Mucosa of descending colon (tissue), 3 donors: Measurements from ENCODE around the gene SLC6A4. TPM values are rescaled to one million over a fixed set of nuclear protein-coding genes. Genes with fewer than 3 reads are reported as not detected.

ENCODE experiments used
- ATAC-seq: fragments of 200-7000 bp; cut with Tn5 transposase; one replicate; pipeline ENCODE4 v1.9.1; 2020; ENCODE audit warnings: mild to moderate bottlenecking, moderate library complexity
- DNase-seq, 3 donors: peaks; one replicate each; pipeline ENCODE4 v3.0.0-alpha.2; 2020
- H3K36me3 ChIP-seq: fragments of 200-600 bp; one replicate; pipeline ENCODE4 v1.8.0; 2021; ENCODE audit warnings: low read depth, mild to moderate bottlenecking
- H3K4me1 ChIP-seq: fragments of 200-600 bp; one replicate; pipeline ENCODE4 v1.8.0; 2021; ENCODE audit warnings: low read depth, mild to moderate bottlenecking
- H3K4me3 ChIP-seq: fragments of 200-600 bp; one replicate; pipeline ENCODE4 v1.8.0; 2021; ENCODE audit warnings: mild to moderate bottlenecking
- H3K9me3 ChIP-seq: fragments of 200-600 bp; one replicate; pipeline ENCODE4 v1.8.0; 2021; ENCODE audit warnings: mild to moderate bottlenecking
- intact Hi-C, 2 donors: fragments of 100-400 bp; cut with DNase I in 1 of 2; cut with micrococcal nuclease in 1 of 2; formaldehyde crosslinking; loops; one replicate each; pipeline versions ENCODE4 v1.11.0 to v1.11.1; 2022; cut with DNase I, micrococcal nuclease
- total RNA-seq, 3 donors: library from RNA; stranded (reverse); fragmentation: NEBNext Ultra II Directional in 2 of 3; extraction: Animal tissue kit (Norgen Biotek cat#: 25700) in 2 of 3; gene quantifications; one replicate each; pipeline versions ENCODE4 v1.2.1 to v1.2.4, GENCODE V29; 2021 to 2023
- TF ChIP-seq, protein P1 (sequence below): fragments of 200-600 bp; IDR thresholded peaks from one replicate; pipeline ENCODE4 v1.8.0; 2022; ENCODE audit warnings: antibody characterized with exemption, mild to moderate bottlenecking
- donor health status: DM: no; HTN: no; CAD: no; lungs with moderate emphysema.
- donor health status: DM: no; HTN: no; CAD: no.
- donor health status: DM: no; HTN: yes; CAD: no.

SLC6A4 gene
- total RNA-seq, 3 donors from 2014 or later: 0.32 to 1.8 (median 1.2) TPM

DNA sequence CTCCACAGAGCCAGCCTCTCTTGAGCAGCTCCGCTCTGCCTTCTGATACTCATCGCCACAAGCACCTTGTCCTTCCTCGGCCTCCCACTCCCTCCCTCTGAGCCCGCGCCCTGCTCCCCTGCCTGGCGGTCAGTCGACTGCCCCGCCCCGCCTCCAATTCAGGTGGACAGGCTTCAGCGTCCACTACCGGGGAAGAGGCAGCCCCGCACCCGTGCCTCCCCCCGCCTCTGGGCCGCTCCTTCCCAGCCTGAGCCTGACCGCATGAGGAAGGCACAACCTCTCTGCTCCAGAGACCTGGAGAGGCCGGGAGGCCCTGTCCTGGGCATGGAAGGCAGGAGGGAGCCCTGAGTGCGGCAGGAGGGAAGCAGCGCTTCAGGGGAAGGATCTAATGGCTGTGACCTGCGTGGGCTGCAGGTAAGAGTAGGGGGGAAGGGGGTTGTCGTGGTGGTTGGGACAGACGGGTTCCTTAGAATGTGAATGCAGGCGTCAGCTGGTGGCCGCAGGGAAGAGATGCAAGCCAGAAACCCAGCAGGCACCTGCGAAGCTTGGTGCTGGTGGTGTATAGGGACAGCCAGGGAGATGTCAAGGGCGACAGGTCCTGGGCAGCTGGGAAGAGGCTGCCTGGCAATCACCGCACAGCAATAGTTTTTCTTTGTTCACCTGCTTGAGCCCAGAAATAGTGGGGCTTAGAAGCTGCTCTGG lies 3.0 kb upstream of the SLC6A4 start:
- no peak overlapping the region for H3K4me3 ChIP-seq
- peaks cover 17% of the 10 kb centered on the region for H3K4me1 ChIP-seq
- intact Hi-C loops: no loop called here
- DNase-seq (no peak), ATAC-seq (no peak)
- no peaks in the 10 kb centered on the region for H3K9me3 ChIP-seq
- TF ChIP-seq, protein P1, sequence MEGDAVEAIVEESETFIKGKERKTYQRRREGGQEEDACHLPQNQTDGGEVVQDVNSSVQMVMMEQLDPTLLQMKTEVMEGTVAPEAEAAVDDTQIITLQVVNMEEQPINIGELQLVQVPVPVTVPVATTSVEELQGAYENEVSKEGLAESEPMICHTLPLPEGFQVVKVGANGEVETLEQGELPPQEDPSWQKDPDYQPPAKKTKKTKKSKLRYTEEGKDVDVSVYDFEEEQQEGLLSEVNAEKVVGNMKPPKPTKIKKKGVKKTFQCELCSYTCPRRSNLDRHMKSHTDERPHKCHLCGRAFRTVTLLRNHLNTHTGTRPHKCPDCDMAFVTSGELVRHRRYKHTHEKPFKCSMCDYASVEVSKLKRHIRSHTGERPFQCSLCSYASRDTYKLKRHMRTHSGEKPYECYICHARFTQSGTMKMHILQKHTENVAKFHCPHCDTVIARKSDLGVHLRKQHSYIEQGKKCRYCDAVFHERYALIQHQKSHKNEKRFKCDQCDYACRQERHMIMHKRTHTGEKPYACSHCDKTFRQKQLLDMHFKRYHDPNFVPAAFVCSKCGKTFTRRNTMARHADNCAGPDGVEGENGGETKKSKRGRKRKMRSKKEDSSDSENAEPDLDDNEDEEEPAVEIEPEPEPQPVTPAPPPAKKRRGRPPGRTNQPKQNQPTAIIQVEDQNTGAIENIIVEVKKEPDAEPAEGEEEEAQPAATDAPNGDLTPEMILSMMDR: no peak
- no peaks in the 10 kb centered on the region for H3K36me3 ChIP-seq

DNA sequence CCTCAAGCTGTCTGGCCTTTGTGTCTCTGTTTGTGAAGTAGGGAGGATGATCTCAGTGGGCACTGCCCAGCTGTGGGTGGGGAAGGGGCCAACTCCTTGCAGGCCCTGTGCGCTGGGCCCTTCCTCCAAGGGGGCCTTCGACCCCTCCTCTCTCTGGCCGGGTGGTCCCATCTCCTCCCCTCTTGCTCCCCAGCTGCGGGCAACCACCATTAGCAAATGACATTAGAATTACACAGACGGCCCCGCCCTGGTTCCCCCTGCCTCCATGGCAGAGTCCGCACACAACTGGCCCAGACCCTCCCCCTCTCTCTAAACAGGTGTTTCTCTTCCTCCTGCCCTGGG lies 2.5 kb upstream of the SLC6A4 start:
- ATAC-seq (no peak), DNase-seq (no peak)
- peaks cover 17% of the 10 kb centered on the region for H3K4me1 ChIP-seq
- intact Hi-C loops: no loop called here
- H3K36me3 ChIP-seq: no peaks in the 10 kb centered on the region
- TF ChIP-seq, protein P1: no peak
- H3K4me3 ChIP-seq: no peak overlapping the region
- H3K9me3 ChIP-seq: no peaks in the 10 kb centered on the region

DNA sequence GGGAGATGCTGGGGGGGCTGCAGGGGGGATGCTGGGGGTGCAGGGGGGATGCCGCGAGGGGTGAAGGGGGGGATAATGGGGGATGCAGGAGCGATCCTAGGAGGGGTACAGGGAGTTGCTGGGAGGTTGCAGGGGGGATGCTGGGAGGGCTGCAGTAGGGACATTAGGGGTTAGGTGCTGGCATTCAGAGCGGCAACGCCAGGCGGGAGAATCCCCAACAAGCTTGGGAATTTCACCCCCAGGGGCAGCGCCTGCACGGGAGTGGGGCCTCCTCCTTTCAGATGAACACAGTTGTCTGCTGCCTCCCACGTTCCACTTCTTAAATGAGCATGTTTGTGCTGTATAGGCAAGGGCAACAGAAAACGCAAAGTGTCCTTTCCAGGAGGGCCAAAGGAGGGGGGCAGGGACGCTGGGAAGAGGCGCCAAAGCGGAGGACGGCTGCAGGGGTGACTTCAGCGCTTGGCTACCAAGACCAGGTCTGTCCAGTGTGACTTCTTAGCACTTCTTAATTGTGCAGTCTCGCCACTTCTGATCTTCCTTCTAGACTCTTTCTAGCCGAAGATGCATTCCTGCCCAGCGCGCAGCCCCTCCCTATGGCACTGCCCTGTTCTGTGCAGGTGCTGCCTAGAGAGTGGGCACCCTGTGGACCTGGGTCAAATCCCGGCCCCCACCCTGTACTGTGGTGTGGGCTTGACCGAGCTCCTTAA lies 2.0 kb upstream of the SLC6A4 start:
- Histone ChIP-seq H3K9me3 (no peaks in the 10 kb centered on the region), H3K4me3 (no peak overlapping the region), H3K4me1 (peaks cover 17% of the 10 kb centered on the region), H3K36me3 (no peaks in the 10 kb centered on the region)
- ATAC-seq (no peak), DNase-seq (no peak)
- TF ChIP-seq, protein P1: no peak
- intact Hi-C loops: no loop called here

DNA sequence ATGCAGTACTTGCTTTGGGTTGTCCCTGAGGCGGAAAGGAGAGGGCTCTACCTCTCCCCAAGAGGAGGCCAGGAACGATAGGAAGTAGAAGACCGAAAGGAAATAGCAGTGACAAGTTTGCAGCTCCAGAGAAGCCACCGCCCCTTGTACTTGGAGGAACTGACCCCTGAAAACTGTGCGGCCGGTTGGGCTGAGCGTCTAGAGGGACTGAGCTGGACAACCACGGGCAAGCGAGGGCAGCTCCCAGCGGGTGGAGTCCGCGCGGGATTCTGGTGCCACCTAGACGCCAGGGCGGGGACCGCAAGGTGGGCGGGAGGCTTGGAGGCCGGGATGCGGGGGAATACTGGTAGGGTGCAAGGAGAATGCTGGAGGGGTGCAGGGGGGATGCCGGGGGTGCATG lies 1.3 kb upstream of the SLC6A4 start:
- Histone ChIP-seq H3K4me1 (peaks cover 17% of the 10 kb centered on the region), H3K4me3 (no peak overlapping the region), H3K36me3 (no peaks in the 10 kb centered on the region), H3K9me3 (no peaks in the 10 kb centered on the region)
- DNase-seq: peak in 2 of 3 donors; percentile 57 to 75
- intact Hi-C loops: no loop called here
- TF ChIP-seq, protein P1: no peak
- peak; percentile 79 for ATAC-seq

DNA sequence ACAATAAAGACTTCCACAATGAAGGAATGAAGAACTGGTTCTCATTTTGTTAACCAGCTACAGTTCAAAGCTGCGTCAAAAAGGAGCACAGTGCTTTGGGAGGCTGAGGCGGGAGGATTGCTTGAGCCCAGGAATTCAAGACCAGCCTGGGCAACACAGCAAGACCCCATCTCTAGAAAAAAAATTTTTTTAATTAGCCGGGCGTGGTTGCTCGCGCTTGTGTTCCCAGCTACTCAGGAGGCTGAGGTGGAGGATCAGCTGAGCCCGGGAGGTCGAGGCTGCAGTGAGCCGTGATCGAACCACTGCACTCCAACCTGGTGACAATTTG lies 764 bp upstream of the SLC6A4 start:
- TF ChIP-seq, protein P1: no peak
- Histone ChIP-seq H3K9me3 (no peaks in the 10 kb centered on the region), H3K4me3 (no peak overlapping the region), H3K36me3 (no peaks in the 10 kb centered on the region), H3K4me1 (peaks cover 17% of the 10 kb centered on the region)
- ATAC-seq: no peak
- DNase-seq: no peak
- intact Hi-C loops: no loop called here
